ENCODE results near the gene COPA.

- TF ChIP-seq CTCF (IDR thresholded peaks at IDR 0.05; ENCODE audit: insufficient read depth, low read length, poor library complexity, severe bottlenecking) (no peak), EZH2phosphoT487 (conservative IDR thresholded peaks at IDR 0.05; ENCODE audit: low read length) (no peak)
Observed at GRCh38 chr1:160325252-160325651, 17.8 kb downstream of the COPA start.
